Osteocyte (in vitro differentiated cells): ENCODE measurements around the gene SNRK. TPM values are rescaled to one million over a fixed set of nuclear protein-coding genes. Genes with fewer than 3 reads are reported as not detected.

Experiments
- DNase-seq: peaks from one replicate; pipeline ENCODE4 v3.0.0; 2021; ENCODE audit warnings: mixed read lengths; ENCODE audit not compliant: unreplicated experiment; ENCODE audit errors: extremely low spot score
- H3K27ac Mint-ChIP-seq: one replicate; pipeline ENCODE4 v1.8.0; 2021; ENCODE audit warnings: mild to moderate bottlenecking, mixed read lengths; ENCODE audit not compliant: unreplicated experiment
- H3K27me3 Mint-ChIP-seq: one replicate; pipeline ENCODE4 v1.8.0; 2021; ENCODE audit warnings: mixed read lengths; ENCODE audit not compliant: unreplicated experiment
- H3K36me3 Mint-ChIP-seq: one replicate; pipeline ENCODE4 v1.8.0; 2021; ENCODE audit warnings: mixed read lengths; ENCODE audit not compliant: unreplicated experiment
- H3K4me1 Mint-ChIP-seq: one replicate; pipeline ENCODE4 v1.8.0; 2021; ENCODE audit warnings: mixed read lengths; ENCODE audit not compliant: unreplicated experiment
- H3K4me3 Mint-ChIP-seq: one replicate; pipeline ENCODE4 v1.8.0; 2021; ENCODE audit warnings: mild to moderate bottlenecking, moderate library complexity, mixed read lengths; ENCODE audit not compliant: unreplicated experiment
- H3K9me3 Mint-ChIP-seq: one replicate; pipeline ENCODE4 v1.8.0; 2021; ENCODE audit warnings: mixed read lengths; ENCODE audit not compliant: unreplicated experiment
- CTCF ChIP-seq: fragments of 200-600 bp; sonication (generic); IDR thresholded peaks from 2 replicates; pipeline ENCODE4 v1.5.0; 2021; ENCODE audit warnings: antibody characterized with exemption, mild to moderate bottlenecking, moderate library complexity
- total RNA-seq: library from RNA; stranded (reverse); gene quantifications from 2 replicates; pipeline ENCODE4 v1.2.1, GENCODE V29; 2021

The SNRK gene
- total RNA-seq, 1 donor from 2014 or later: 25.9 TPM

DNA sequence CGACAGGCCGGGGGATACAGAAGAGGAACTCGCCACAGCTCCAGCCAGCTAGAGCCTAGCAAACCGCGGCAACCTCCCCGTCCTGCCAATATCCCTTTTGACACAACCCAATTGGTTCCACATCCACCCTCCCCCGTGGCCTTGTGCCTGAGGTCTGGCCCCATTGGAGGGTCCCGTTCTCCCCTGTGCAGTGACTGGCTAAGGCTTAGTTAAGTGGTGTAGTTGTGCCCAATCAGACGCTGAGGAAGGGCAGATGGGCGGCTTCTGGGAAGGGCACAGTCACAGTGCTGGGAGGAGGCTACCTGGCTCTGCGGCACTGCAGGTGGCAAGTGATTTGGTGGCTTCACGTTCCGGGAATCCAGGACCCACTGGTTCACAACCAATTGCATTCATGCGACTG lies 78.6 kb downstream of the SNRK start:
- Mint-ChIP-seq H3K27me3 (no peaks in the 10 kb centered on the region), H3K27ac (no peak overlapping the region), H3K4me1 (peaks cover 4% of the 10 kb centered on the region), H3K36me3 (peaks cover 12% of the 10 kb centered on the region), H3K4me3 (no peak overlapping the region), H3K9me3 (no peaks in the 10 kb centered on the region)
- TF ChIP-seq CTCF: no peak
- no peak for DNase-seq

DNA sequence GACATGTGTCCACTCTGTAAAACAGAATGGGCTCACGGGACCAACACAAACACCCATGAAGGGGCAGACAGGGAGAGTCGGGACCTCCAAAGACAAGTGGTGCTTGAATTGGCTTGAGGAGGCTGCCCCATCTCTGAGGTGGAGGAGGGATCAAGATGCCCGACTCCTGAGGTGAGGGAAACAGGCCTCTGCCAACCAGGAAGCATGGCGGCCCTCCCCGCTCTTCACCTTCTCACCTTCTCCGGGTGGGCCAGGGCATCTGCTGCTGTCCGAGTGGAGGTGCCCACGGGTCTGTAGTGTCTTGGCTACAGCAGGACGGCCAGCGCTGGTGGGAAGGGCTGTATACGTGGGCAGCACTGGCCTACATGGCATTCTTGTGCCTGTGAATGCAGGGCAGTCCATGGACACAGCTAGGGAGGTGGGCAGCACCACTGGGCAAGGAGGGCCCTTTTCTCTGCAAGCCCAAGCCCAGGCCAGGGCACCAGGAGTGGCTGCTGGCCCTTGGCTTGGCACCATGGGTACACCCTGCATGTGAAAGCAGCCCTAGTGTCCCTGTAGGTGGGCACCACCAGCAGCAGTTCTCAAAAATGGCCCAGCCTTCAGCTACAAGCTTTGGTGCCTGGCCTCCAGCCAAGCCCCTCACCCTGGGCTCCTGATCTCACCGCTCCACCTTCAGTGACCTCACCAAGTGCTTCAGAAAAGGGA lies 79.4 kb downstream of the SNRK start:
- no peaks in the 10 kb centered on the region for H3K9me3 Mint-ChIP-seq
- no peak overlapping the region for H3K27ac Mint-ChIP-seq
- no peaks in the 10 kb centered on the region for H3K27me3 Mint-ChIP-seq
- H3K36me3 Mint-ChIP-seq: peaks cover 12% of the 10 kb centered on the region
- H3K4me3 Mint-ChIP-seq: no peak overlapping the region
- peaks cover 4% of the 10 kb centered on the region for H3K4me1 Mint-ChIP-seq
- DNase-seq: no peak
- no peak for TF ChIP-seq CTCF

GRCh38 chr3:43366481-43366880 lies 80.1 kb downstream of the SNRK start:
- no peaks in the 10 kb centered on the region for H3K9me3 Mint-ChIP-seq
- no peak for DNase-seq

GRCh38 chr3:43366885-43367284 lies 80.5 kb downstream of the SNRK start:
- H3K27me3 Mint-ChIP-seq: no peaks in the 10 kb centered on the region
- peaks cover 12% of the 10 kb centered on the region for H3K36me3 Mint-ChIP-seq
- H3K4me3 Mint-ChIP-seq: no peak overlapping the region
- no peak overlapping the region for H3K27ac Mint-ChIP-seq
- peaks cover 4% of the 10 kb centered on the region for H3K4me1 Mint-ChIP-seq
- H3K9me3 Mint-ChIP-seq: no peaks in the 10 kb centered on the region
- no peak for DNase-seq
- TF ChIP-seq CTCF: no peak

More at GRCh38 chr3:43366481-43366880, 80.1 kb downstream of the SNRK start:
- no peak overlapping the region for H3K4me3 Mint-ChIP-seq
- peaks cover 4% of the 10 kb centered on the region for H3K4me1 Mint-ChIP-seq
- H3K27ac Mint-ChIP-seq: no peak overlapping the region
- no peaks in the 10 kb centered on the region for H3K27me3 Mint-ChIP-seq
- TF ChIP-seq CTCF: no peak
- H3K36me3 Mint-ChIP-seq: peaks cover 12% of the 10 kb centered on the region

DNA sequence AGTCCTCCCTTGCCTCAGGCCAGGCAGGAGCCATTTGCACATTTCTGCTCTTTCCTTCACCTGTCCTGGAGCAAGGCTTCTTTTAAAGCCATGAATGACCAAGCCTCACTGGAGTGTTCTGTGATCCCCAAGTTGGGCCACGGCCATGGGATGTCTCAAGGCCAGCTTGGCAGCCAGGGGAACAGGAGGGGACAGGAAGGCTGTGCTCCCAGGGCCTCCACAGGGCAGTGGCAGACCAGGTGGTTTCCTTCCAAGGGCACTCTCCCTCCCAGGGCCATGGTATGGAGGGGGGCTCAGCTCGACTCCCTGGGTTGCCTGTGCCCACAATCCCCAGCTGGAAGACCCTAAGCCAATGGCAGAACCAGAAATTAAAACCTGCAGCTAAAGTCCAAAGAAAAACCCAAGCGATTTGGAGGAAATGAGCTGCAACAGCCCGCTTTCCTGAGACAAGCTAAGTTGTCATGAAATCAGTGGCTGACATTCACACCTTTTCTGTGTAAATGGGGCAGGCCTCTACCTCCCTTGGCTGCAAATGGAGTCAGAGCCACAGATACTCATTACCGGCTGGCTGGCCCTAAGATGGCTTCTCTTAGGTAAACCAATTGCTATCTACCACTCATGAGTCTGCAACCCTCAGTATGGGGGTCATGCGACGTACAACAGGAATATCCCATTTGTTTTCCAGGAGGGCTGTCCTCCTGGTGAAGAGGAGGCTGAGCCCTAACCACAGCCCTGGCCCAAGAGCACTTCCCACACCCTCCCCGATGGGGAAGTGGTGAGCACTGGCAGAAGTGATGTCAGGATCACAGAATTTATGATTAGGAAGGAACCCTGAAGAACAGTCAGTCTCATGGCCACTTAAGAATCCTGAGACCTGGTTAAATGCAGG lies 83.3 kb downstream of the SNRK start:
- no peak overlapping the region for H3K27ac Mint-ChIP-seq
- no peak for TF ChIP-seq CTCF
- peaks cover 8% of the 10 kb centered on the region for H3K36me3 Mint-ChIP-seq
- H3K9me3 Mint-ChIP-seq: no peaks in the 10 kb centered on the region
- no peak overlapping the region for H3K4me3 Mint-ChIP-seq
- no peak for DNase-seq
- H3K27me3 Mint-ChIP-seq: no peaks in the 10 kb centered on the region
- no peaks in the 10 kb centered on the region for H3K4me1 Mint-ChIP-seq
